Measurements from ENCODE around the gene ATG14.
"Not testable (repeated sequence)": the region's sequence is repeated elsewhere in the genome, so short reads cannot be mapped to it uniquely, and the experiment has no call there.

The ATG14 gene

GRCh38 chr14:55347748-55348147, 63.9 kb downstream of the ATG14 start:
- DNase-seq, result no peak

GRCh38 chr14:55347040-55347439, 64.6 kb downstream of the ATG14 start:
- DNase-seq, result no peak

GRCh38 chr14:55344582-55345163, 67.0 kb downstream of the ATG14 start:
- not testable (repeated sequence) for DNase-seq

GRCh38 chr14:55341781-55342180, 69.8 kb downstream of the ATG14 start:
- DNase-seq, result no peak

- no peak for DNase-seq
Observed at GRCh38 chr14:55340482-55340881, 71.1 kb downstream of the ATG14 start.

- DNase-seq, result no peak
Observed at GRCh38 chr14:55339770-55340169, 71.9 kb downstream of the ATG14 start.

- DNase-seq, result no peak
Observed at GRCh38 chr14:55336691-55337090, 74.9 kb downstream of the ATG14 start.

GRCh38 chr14:55336162-55336561, 75.5 kb downstream of the ATG14 start:
- no peak for DNase-seq

- no peak for DNase-seq
Observed at GRCh38 chr14:55333711-55334485, 77.7 kb downstream of the ATG14 start.

GRCh38 chr14:55332654-55333570, 78.7 kb downstream of the ATG14 start:
- no peak for DNase-seq

GRCh38 chr14:55329999-55330710, 81.5 kb downstream of the ATG14 start:
- no peak for DNase-seq

- no peak for DNase-seq
Observed at GRCh38 chr14:55328317-55328716, 83.3 kb downstream of the ATG14 start.

- DNase-seq, result no peak
Observed at GRCh38 chr14:55327179-55327578, 84.5 kb downstream of the ATG14 start.

GRCh38 chr14:55324812-55325211, 86.8 kb downstream of the ATG14 start:
- DNase-seq, result no peak

GRCh38 chr14:55323910-55324309, 87.7 kb downstream of the ATG14 start:
- DNase-seq, result no peak

- DNase-seq, result no peak
Observed at GRCh38 chr14:55318694-55319093, 92.9 kb downstream of the ATG14 start.

GRCh38 chr14:55317542-55318306, 93.9 kb downstream of the ATG14 start:
- no peak for DNase-seq

- DNase-seq, result no peak
Observed at GRCh38 chr14:55316564-55316963, 95.1 kb downstream of the ATG14 start.

Measured in NCI-H2227 treated with DMSO at 0.1 percent for 48 hours (cell line).